Measurements from ENCODE around the gene ZNF593OS. TPM values are rescaled to one million over a fixed set of nuclear protein-coding genes. Genes with fewer than 3 reads are reported as not detected.
A peak's percentile ranks its signal among the peaks of the same experiment; 100 is the strongest.

Gene ZNF593OS
- total and polyA plus RNA-seq, 2 of the 8 experiments (the other 6 are each of a cell fraction or from before 2014, with no cell fraction given), result not detected

DNA sequence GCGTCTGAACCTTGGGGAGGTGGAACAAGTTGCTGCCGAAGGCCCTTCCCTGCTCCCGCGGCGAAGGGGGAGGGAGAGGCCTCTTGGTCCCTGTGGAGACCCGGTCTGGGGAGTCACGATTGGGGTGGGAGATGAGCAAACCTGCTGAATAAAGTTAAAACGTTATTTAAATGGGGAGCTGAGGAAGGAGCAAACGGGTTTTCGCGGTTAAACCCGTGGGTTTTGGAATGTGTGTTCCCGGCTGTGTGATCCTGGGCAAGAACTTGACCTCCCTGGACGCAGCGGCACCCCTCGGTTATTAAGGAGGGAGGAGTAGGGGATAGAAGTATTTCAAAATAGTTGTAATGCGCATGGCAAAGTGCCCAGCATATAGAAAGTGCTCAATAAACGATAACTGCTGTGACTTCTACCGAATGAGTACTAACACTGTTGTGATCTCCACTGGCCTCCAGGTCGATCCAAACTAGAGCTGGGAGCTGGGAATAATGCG, 9.4 kb downstream of the ZNF593OS start:
- no peak overlapping the region for H2BK15ac ChIP-seq (ENCODE audit: low read length)

More for the DNA sequence above, 9.4 kb downstream of the ZNF593OS start:
- Histone ChIP-seq H3K27me3 (replicated peaks in 1 of 4; ENCODE audit: control insufficient read depth in 3 of 4, extremely low read depth in 1 of 4, insufficient read depth in 3 of 4, low read length in 3 of 4) (peaks cover 35 to 73% (median 67%) of the 10 kb centered on the region in 4 experiments), H3K79me1 (ENCODE audit: low read depth, low read length) (no peaks in the 10 kb centered on the region), H3K4me1 (replicated peaks in 1 of 4; ENCODE audit: control insufficient read depth in 3 of 4, insufficient read depth in 4 of 4, low read length in 3 of 4) (peaks cover 9 to 45% (median 20%) of the 10 kb centered on the region in 4 experiments), H2BK20ac (ENCODE audit: low read length) (no peak overlapping the region), H4K91ac (replicated peaks; ENCODE audit: insufficient read length, low read length) (no peak overlapping the region), H3K9me3 (ENCODE audit: insufficient read depth in 2 of 2, low read depth in 1 of 2, low read length in 1 of 2) (no peaks in the 10 kb centered on the region), H4K5ac (ENCODE audit: insufficient read length, low read depth, low read length) (no peak overlapping the region), H3K23ac (ENCODE audit: insufficient read length) (no peak overlapping the region), H3K27ac (ENCODE audit: low read depth, low read length) (no peak overlapping the region), H3K4ac (replicated peaks; ENCODE audit: insufficient read length, low read depth, low read length) (no peak overlapping the region), H2BK5ac (ENCODE audit: low read depth, low read length) (no peak overlapping the region), H4K20me1 (replicated peaks in 1 of 2; ENCODE audit: control insufficient read depth in 1 of 2, insufficient read depth in 2 of 2, low read length in 2 of 2) (peaks cover 3 to 5% of the 10 kb centered on the region in 2 experiments), H3K79me2 (ENCODE audit: control insufficient read depth in 1 of 2, insufficient read depth in 2 of 2, low read length in 2 of 2) (no peaks in the 10 kb centered on the region), H3K18ac (ENCODE audit: extremely low read depth, low read length) (peak overlapping the region; percentile 60; the same call in 1 of the 2 replicates), H2BK12ac (ENCODE audit: low read depth, low read length) (no peak overlapping the region), H2AK5ac (ENCODE audit: low read depth, low read length) (no peak overlapping the region), H4K8ac (ENCODE audit: extremely low read depth, insufficient read depth, low read length) (no peak overlapping the region; the same call in 1 of the 2 replicates), H3K14ac (ENCODE audit: insufficient read length) (no peak overlapping the region), H3K4me3 (ENCODE audit: extremely low read depth in 1 of 4, insufficient read depth in 2 of 4, low read depth in 3 of 4, low read length in 4 of 4) (peak overlapping the region; percentile 3 to 66 (median 46)), H3K36me3 (ENCODE audit: control insufficient read depth in 2 of 4, insufficient read depth in 4 of 4, low read length in 3 of 4) (no peaks in the 10 kb centered on the region), H3K56ac (replicated peaks; ENCODE audit: insufficient read length, low read depth, low read length) (no peak overlapping the region), H3K9ac (replicated peaks in 1 of 4; ENCODE audit: extremely low read depth in 1 of 4, low read depth in 3 of 4, low read length in 3 of 4) (no peak overlapping the region), H3K4me2 (ENCODE audit: insufficient read depth in 1 of 2, low read depth in 2 of 2, low read length in 2 of 2) (peak overlapping the region; percentile 44 to 95), H3K23me2 (ENCODE audit: low read depth, low read length) (peaks cover 8% of the 10 kb centered on the region; the same call in 1 of the 2 replicates), H2AFZ (ENCODE audit: low read length) (no peak overlapping the region; the same call in 1 of the 2 replicates), H2BK120ac (replicated peaks; ENCODE audit: low read depth, low read length) (no peak overlapping the region)
- FAIRE-seq (no peak), DNase-seq (ENCODE audit: low read depth in 1 of 2, low spot score in 2 of 2) (peak in 1 of 2 experiments; percentile 66)
- TF ChIP-seq SUZ12 (IDR thresholded peaks at IDR 0.05; ENCODE audit: low read length) (peak; percentile 56), RNF2 (IDR thresholded peaks at IDR 0.05; ENCODE audit: borderline replicate concordance, low read depth, low read length, missing control alignments, poor library complexity, severe bottlenecking) (peak; percentile 30)
- TF ChIP-seq, protein P1, sequence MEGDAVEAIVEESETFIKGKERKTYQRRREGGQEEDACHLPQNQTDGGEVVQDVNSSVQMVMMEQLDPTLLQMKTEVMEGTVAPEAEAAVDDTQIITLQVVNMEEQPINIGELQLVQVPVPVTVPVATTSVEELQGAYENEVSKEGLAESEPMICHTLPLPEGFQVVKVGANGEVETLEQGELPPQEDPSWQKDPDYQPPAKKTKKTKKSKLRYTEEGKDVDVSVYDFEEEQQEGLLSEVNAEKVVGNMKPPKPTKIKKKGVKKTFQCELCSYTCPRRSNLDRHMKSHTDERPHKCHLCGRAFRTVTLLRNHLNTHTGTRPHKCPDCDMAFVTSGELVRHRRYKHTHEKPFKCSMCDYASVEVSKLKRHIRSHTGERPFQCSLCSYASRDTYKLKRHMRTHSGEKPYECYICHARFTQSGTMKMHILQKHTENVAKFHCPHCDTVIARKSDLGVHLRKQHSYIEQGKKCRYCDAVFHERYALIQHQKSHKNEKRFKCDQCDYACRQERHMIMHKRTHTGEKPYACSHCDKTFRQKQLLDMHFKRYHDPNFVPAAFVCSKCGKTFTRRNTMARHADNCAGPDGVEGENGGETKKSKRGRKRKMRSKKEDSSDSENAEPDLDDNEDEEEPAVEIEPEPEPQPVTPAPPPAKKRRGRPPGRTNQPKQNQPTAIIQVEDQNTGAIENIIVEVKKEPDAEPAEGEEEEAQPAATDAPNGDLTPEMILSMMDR (IDR thresholded peaks at IDR 0.05; ENCODE audit: control extremely low read depth in 1 of 3, insufficient read depth in 1 of 3, low read depth in 1 of 3, low read length in 3 of 3), result no peak
- CTCF ChIA-PET (ENCODE audit: partially characterized antibody), result interaction anchor here (0.8 to 4.0 kb wide), 12 partner anchors 9 to 132 kb away, joined by 3 to 18 read pairs (median 4); partner anchors contain the start of gene CEP85
- WGBS, 2 experiments (ENCODE audit: extremely low coverage in 1 of 2, insufficient coverage in 1 of 2, insufficient read length in 1 of 2, insufficient replicate concordance in 2 of 2, low coverage in 1 of 2, low lambda C conversion rate in 2 of 2, missing lambda C conversion rate in 1 of 2), result 22% methylated on average over 20 of the region's 21 CpGs; no CpG with 5 or more reads in 1 of the 2 experiments
- POLR2A ChIA-PET (ENCODE audit: partially characterized antibody), result interaction anchor here (1.2 kb wide), 1 partner anchor 14 kb away, joined by 3 read pairs; no protein-coding TSS in a partner anchor

All from H1 (cell line).